Astrocyte (in vitro differentiated cells and primary cell): ENCODE data around the gene NPVF.

ENCODE experiments used
- EZH2 ChIP-seq: IDR thresholded peaks from 2 replicates; pipeline ENCODE4 v1.6.1; 2012; ENCODE audit warnings: mild to moderate bottlenecking, low read length, inconsistent platforms; ENCODE audit not compliant: insufficient read depth
- TF ChIP-seq, protein P1 (sequence below): IDR thresholded peaks from 2 replicates; pipeline ENCODE4 v1.5.1; 2011; ENCODE audit warnings: low read depth, mild to moderate bottlenecking, inconsistent platforms, low read length, moderate library complexity; ENCODE audit not compliant: insufficient read depth

GRCh38 chr7:25208525-25209221 is 19.6 kb downstream of the NPVF start:
- TF ChIP-seq, protein P1, sequence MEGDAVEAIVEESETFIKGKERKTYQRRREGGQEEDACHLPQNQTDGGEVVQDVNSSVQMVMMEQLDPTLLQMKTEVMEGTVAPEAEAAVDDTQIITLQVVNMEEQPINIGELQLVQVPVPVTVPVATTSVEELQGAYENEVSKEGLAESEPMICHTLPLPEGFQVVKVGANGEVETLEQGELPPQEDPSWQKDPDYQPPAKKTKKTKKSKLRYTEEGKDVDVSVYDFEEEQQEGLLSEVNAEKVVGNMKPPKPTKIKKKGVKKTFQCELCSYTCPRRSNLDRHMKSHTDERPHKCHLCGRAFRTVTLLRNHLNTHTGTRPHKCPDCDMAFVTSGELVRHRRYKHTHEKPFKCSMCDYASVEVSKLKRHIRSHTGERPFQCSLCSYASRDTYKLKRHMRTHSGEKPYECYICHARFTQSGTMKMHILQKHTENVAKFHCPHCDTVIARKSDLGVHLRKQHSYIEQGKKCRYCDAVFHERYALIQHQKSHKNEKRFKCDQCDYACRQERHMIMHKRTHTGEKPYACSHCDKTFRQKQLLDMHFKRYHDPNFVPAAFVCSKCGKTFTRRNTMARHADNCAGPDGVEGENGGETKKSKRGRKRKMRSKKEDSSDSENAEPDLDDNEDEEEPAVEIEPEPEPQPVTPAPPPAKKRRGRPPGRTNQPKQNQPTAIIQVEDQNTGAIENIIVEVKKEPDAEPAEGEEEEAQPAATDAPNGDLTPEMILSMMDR = no peak
- TF ChIP-seq EZH2 = no peak
